Endothelial cell of umbilical vein (primary cell): Measurements from ENCODE around the gene RET. TPM values are rescaled to one million over a fixed set of nuclear protein-coding genes. Genes with fewer than 3 reads are reported as not detected.

Experiments
- BruUV-seq: library from RNA; stranded (reverse); fragments of 400-500 nt; replicated peaks from 2 replicates; lab custom pipeline; 2021; lab: Mats Ljungman, UMichigan
- CTCF ChIA-PET: fragments of 300-600, 350-600 bp; sonication (Branson Sonifier 250); formaldehyde crosslinking; loops from one replicate; lab custom pipeline; 2021; ENCODE audit warnings: antibody characterized with exemption, inconsistent platforms; lab: Charles Lee
- POLR2A ChIA-PET: fragments of 300-600, 350-600 bp; sonication (Branson Sonifier 250); formaldehyde crosslinking; loops from one replicate; lab custom pipeline; 2021; ENCODE audit warnings: antibody characterized with exemption, inconsistent platforms; lab: Charles Lee
- DNase-seq: peaks from one replicate; pipeline ENCODE4 v3.0.0-alpha.2; 2011; ENCODE audit warnings: low read depth, low spot score
- FAIRE-seq: peaks from 2 replicates; lab custom pipeline; 2011; peaks lifted over from hg19 to GRCh38; lab: Jason Lieb, UNC
- H2AFZ ChIP-seq: 2 replicates; pipeline ENCODE4 v1.6.0; 2012; ENCODE audit warnings: low read depth, low read length, control low read depth, inconsistent platforms
- H3K27ac ChIP-seq: 2 replicates; pipeline ENCODE4 v1.5.1; 2011; ENCODE audit warnings: low read depth, mild to moderate bottlenecking, control low read depth, low read length, moderate library complexity; ENCODE audit not compliant: insufficient read depth
- H3K27me3 ChIP-seq, 2 experiments: 2 replicates each; pipeline versions ENCODE4 v1.6.0 to v1.6.1; 2011; ENCODE audit warnings: low read length in 2 of 2, mixed read lengths in 1 of 2; ENCODE audit not compliant: control insufficient read depth in 2 of 2, insufficient read depth in 2 of 2
- H3K36me3 ChIP-seq, 2 experiments: 2 replicates in 1 of 2; 3 replicates in 1 of 2; pipeline ENCODE4 v1.5.1; 2011; ENCODE audit warnings: low read length in 2 of 2, mild to moderate bottlenecking in 1 of 2, moderate library complexity in 1 of 2; ENCODE audit not compliant: control insufficient read depth in 2 of 2, insufficient read depth in 2 of 2; ENCODE audit errors: extremely low read depth in 1 of 2
- H3K4me1 ChIP-seq: 3 replicates; pipeline ENCODE4 v1.5.1; 2011; ENCODE audit warnings: mild to moderate bottlenecking, low read length; ENCODE audit not compliant: control insufficient read depth, insufficient read depth; ENCODE audit errors: extremely low read depth
- H3K4me2 ChIP-seq: 2 replicates; pipeline ENCODE4 v1.6.1; 2011; ENCODE audit warnings: low read length, control low read depth, mixed read lengths; ENCODE audit not compliant: insufficient read depth
- H3K4me3 ChIP-seq, 3 experiments: fragments of 200-600 bp in 1 of 3; sonication (generic), shearing (Covaris generic) in 1 of 3; replicated peaks in 1 of 3; 2 replicates each; pipeline ENCODE4 v1.5.1; 2011 to 2016; ENCODE audit warnings: control low read depth in 3 of 3, low read length in 3 of 3, mild to moderate bottlenecking in 2 of 3, inconsistent platforms in 1 of 3, low read depth in 1 of 3, moderate library complexity in 1 of 3; ENCODE audit not compliant: insufficient read depth in 1 of 3
- H3K79me2 ChIP-seq: 2 replicates; pipeline ENCODE4 v1.6.0; 2012; ENCODE audit warnings: low read length, inconsistent platforms; ENCODE audit not compliant: control insufficient read depth, insufficient read depth
- H3K9ac ChIP-seq: replicated peaks from 2 replicates; pipeline ENCODE3; 2011; ENCODE audit warnings: low read length, control low read depth; ENCODE audit not compliant: insufficient read depth; ENCODE audit errors: extremely low read depth
- H3K9me1 ChIP-seq: replicated peaks from 3 replicates; pipeline ENCODE4 v1.6.0; 2011; ENCODE audit warnings: mild to moderate bottlenecking, low read length; ENCODE audit not compliant: control insufficient read depth, insufficient read depth; ENCODE audit errors: extremely low read depth
- H3K9me3 ChIP-seq: replicated peaks from 2 replicates; pipeline ENCODE4 v1.5.1; 2012; ENCODE audit warnings: low read length, inconsistent platforms; ENCODE audit not compliant: control insufficient read depth, insufficient read depth
- H4K20me1 ChIP-seq: replicated peaks from 2 replicates; pipeline ENCODE3; 2011; ENCODE audit warnings: mild to moderate bottlenecking, low read length; ENCODE audit not compliant: control insufficient read depth, insufficient read depth; ENCODE audit errors: extremely low read depth
- CTCF ChIP-seq, 2 donors: IDR thresholded peaks; 1 replicate in 1 of 2; 2 replicates in 1 of 2; pipeline ENCODE4 v1.5.1; 2011; ENCODE audit warnings: low read length in 2 of 2, mild to moderate bottlenecking in 2 of 2, moderate library complexity in 2 of 2, control low read depth in 1 of 2, inconsistent platforms in 1 of 2, low read depth in 1 of 2; ENCODE audit not compliant: insufficient read depth in 1 of 2; ENCODE audit errors: extremely low read depth in 1 of 2
- EZH2 ChIP-seq: IDR thresholded peaks from 2 replicates; pipeline ENCODE4 v1.6.1; 2012; ENCODE audit warnings: borderline replicate concordance, low read depth, mild to moderate bottlenecking, moderate library complexity, low read length, inconsistent platforms; ENCODE audit not compliant: severe bottlenecking
- FOS ChIP-seq: IDR thresholded peaks from 2 replicates; pipeline ENCODE4 v1.6.1; 2011; ENCODE audit warnings: mild to moderate bottlenecking, low read length, moderate library complexity, borderline replicate concordance; ENCODE audit not compliant: insufficient read depth
- GATA2 ChIP-seq: IDR thresholded peaks from 2 replicates; pipeline ENCODE4 v1.7.0; 2011; ENCODE audit warnings: low read depth, mild to moderate bottlenecking, moderate library complexity, mixed read lengths, low read length; ENCODE audit not compliant: insufficient read length, insufficient read depth
- JUN ChIP-seq: IDR thresholded peaks from 2 replicates; pipeline ENCODE4 v1.6.1; 2011; ENCODE audit warnings: borderline replicate concordance, low read depth; ENCODE audit not compliant: insufficient read length, insufficient read depth
- MYC ChIP-seq: IDR thresholded peaks from one replicate; pipeline ENCODE4 v1.6.1; 2011; ENCODE audit warnings: mild to moderate bottlenecking, low read depth, low read length
- POLR2A ChIP-seq: IDR thresholded peaks from 2 replicates; pipeline ENCODE4 v1.6.1; 2012; ENCODE audit warnings: low read depth, mild to moderate bottlenecking, control low read depth, low read length
- POLR2AphosphoS5 ChIP-seq: IDR thresholded peaks from 2 replicates; pipeline ENCODE4 v1.6.1; 2012; ENCODE audit warnings: low read depth, mild to moderate bottlenecking, control low read depth, low read length, moderate library complexity; ENCODE audit not compliant: insufficient read depth
- dilution Hi-C: fragments of 300-500 bp; cut with MboI; formaldehyde crosslinking; loops from one replicate; pipeline ENCODE4 v1.15.0; 2019; ENCODE audit warnings: low sequenced_read_pairs; ENCODE audit not compliant: extremely low pct_ligation_motif_present
- intact Hi-C: fragments of 100-400 bp; cut with micrococcal nuclease; formaldehyde crosslinking; loops from one replicate; pipeline ENCODE4 v1.10.0; 2022
- polyA plus RNA-seq, 4 experiments: library from polyadenylated mRNA; depleted of rRNA in 3 of 4; stranded (reverse) in 3 of 4; unstranded in 1 of 4; fragments of >200 nt; gene quantifications; 2 replicates each; pipeline versions ENCODE4 v1.2.1 to v1.2.3, GENCODE V29; 2011 to 2012; ENCODE audit warnings: missing spikeins in 1 of 4
- total RNA-seq: library from RNA; stranded (reverse); gene quantifications from 2 replicates; pipeline ENCODE4 v1.2.3, GENCODE V29; 2021
- TF ChIP-seq, protein P1 (sequence below): IDR thresholded peaks from 2 replicates; pipeline ENCODE4 v1.6.1; 2011; ENCODE audit not compliant: insufficient read depth, insufficient read length

RET gene
- total and polyA plus RNA-seq, 2 donors (not counting 3 experiments of a cell fraction or from before 2014, with no cell fraction given): 0.04 to 0.22 TPM

- Histone ChIP-seq H3K36me3 (no peaks in the 10 kb centered on the region), H3K27me3 (no peaks in the 10 kb centered on the region), H3K4me3 (no peak overlapping the region), H3K79me2 (no peaks in the 10 kb centered on the region), H3K9ac (no peak overlapping the region), H3K4me1 (peaks cover 3% of the 10 kb centered on the region), H3K27ac (no peak overlapping the region), H3K4me2 (no peak overlapping the region), H4K20me1 (no peaks in the 10 kb centered on the region), H2AFZ (no peak overlapping the region), H3K9me3 (no peaks in the 10 kb centered on the region), H3K9me1 (no peaks in the 10 kb centered on the region)
- BruUV-seq: no TSS peak
- dilution Hi-C loops: no loop called here
- TF ChIP-seq FOS (no peak), MYC (no peak), CTCF (IDR thresholded peaks at IDR 0.05; ENCODE audit: extremely low read depth in 1 of 2, insufficient read depth in 1 of 2, low read depth in 1 of 2, low read length in 2 of 2) (no peak), EZH2 (no peak), JUN (no peak), POLR2A (no peak), POLR2AphosphoS5 (no peak), GATA2 (no peak)
- TF ChIP-seq, protein P1, sequence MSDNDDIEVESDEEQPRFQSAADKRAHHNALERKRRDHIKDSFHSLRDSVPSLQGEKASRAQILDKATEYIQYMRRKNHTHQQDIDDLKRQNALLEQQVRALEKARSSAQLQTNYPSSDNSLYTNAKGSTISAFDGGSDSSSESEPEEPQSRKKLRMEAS: no peak
- DNase-seq (no peak), FAIRE-seq (no peak)
- ChIA-PET POLR2A (interaction anchor here (0.6 kb wide), 1 partner anchor 351 kb away, joined by 10 read pairs; no protein-coding TSS in a partner anchor), CTCF (no interaction called here)
- intact Hi-C loops: no loop called here
Observed at GRCh38 chr10:43117777-43118583, 41.1 kb downstream of the RET start.
